Keratinocyte (primary cell): ENCODE results near the gene NATD1. TPM values are rescaled to one million over a fixed set of nuclear protein-coding genes. Genes with fewer than 3 reads are reported as not detected.

ENCODE experiments used
- DNase-seq: peaks from one replicate; pipeline ENCODE4 v3.0.0-alpha.2; 2011; ENCODE audit warnings: low read depth, missing footprints, low spot score
- FAIRE-seq: peaks from 2 replicates; lab custom pipeline; 2011; peaks lifted over from hg19 to GRCh38; lab: Jason Lieb, UNC
- H2AFZ ChIP-seq: 2 replicates; pipeline ENCODE4 v1.6.0; 2012; ENCODE audit warnings: low read length, control low read depth, inconsistent platforms; ENCODE audit not compliant: control insufficient read depth
- H3K27ac ChIP-seq: 2 replicates; pipeline ENCODE4 v1.5.1; 2011; ENCODE audit warnings: low read length; ENCODE audit not compliant: control insufficient read depth, insufficient read depth
- H3K27me3 ChIP-seq: 3 replicates; pipeline ENCODE4 v1.6.0; 2011; ENCODE audit warnings: low read length; ENCODE audit not compliant: control insufficient read depth, insufficient read depth; ENCODE audit errors: extremely low read depth
- H3K36me3 ChIP-seq, 2 experiments: 2 replicates in 1 of 2; 3 replicates in 1 of 2; pipeline ENCODE4 v1.5.1; 2011; ENCODE audit warnings: low read length in 2 of 2, mild to moderate bottlenecking in 1 of 2; ENCODE audit not compliant: control insufficient read depth in 2 of 2, insufficient read depth in 2 of 2; ENCODE audit errors: extremely low read depth in 1 of 2
- H3K4me1 ChIP-seq: 3 replicates; pipeline ENCODE4 v1.5.1; 2011; ENCODE audit warnings: low read length; ENCODE audit not compliant: control insufficient read depth, insufficient read depth; ENCODE audit errors: extremely low read depth
- H3K4me2 ChIP-seq: 3 replicates; pipeline ENCODE4 v1.6.0; 2011; ENCODE audit warnings: low read depth, low read length; ENCODE audit not compliant: control insufficient read depth, insufficient read depth; ENCODE audit errors: extremely low read depth
- H3K4me3 ChIP-seq, 3 experiments: fragments of 200-600 bp in 1 of 3; sonication (generic) in 1 of 3; 2 replicates in 2 of 3; 3 replicates in 1 of 3; pipeline ENCODE4 v1.5.1; 2011 to 2016; ENCODE audit warnings: low read length in 3 of 3, mild to moderate bottlenecking in 3 of 3, control low read depth in 2 of 3, inconsistent platforms in 1 of 3, low read depth in 1 of 3, mixed read lengths in 1 of 3, mixed run types in 1 of 3, moderate library complexity in 1 of 3; ENCODE audit not compliant: control insufficient read depth in 2 of 3, insufficient read depth in 2 of 3; ENCODE audit errors: extremely low read depth in 1 of 3
- H3K79me2 ChIP-seq: 2 replicates; pipeline ENCODE4 v1.6.0; 2012; ENCODE audit warnings: low read length; ENCODE audit not compliant: control insufficient read depth, insufficient read depth
- H3K9ac ChIP-seq: 3 replicates; pipeline ENCODE4 v1.6.0; 2011; ENCODE audit warnings: low read length; ENCODE audit not compliant: control insufficient read depth, insufficient read depth; ENCODE audit errors: extremely low read depth
- H3K9me1 ChIP-seq: 3 replicates; pipeline ENCODE4 v1.6.0; 2011; ENCODE audit warnings: low read length; ENCODE audit not compliant: control insufficient read depth, insufficient read depth; ENCODE audit errors: extremely low read depth
- H3K9me3 ChIP-seq: 2 replicates; pipeline ENCODE4 v1.5.1; 2012; ENCODE audit warnings: low read depth, low read length; ENCODE audit not compliant: control insufficient read depth
- H4K20me1 ChIP-seq: 3 replicates; pipeline ENCODE4 v1.6.0; 2011; ENCODE audit warnings: low read length; ENCODE audit not compliant: control insufficient read depth, insufficient read depth; ENCODE audit errors: extremely low read depth
- CTCF ChIP-seq, 3 experiments: IDR thresholded peaks in 1 of 3; conservative IDR thresholded peaks in 1 of 3; optimal IDR thresholded peaks in 1 of 3; 2 replicates in 2 of 3; 3 replicates in 1 of 3; pipeline versions ENCODE3 to v1.5.1; 2011; ENCODE audit warnings: low read length in 3 of 3, mild to moderate bottlenecking in 3 of 3, moderate library complexity in 2 of 3, control low read depth in 1 of 3, inconsistent platforms in 1 of 3; ENCODE audit not compliant: insufficient read depth in 2 of 3; ENCODE audit errors: extremely low read depth in 1 of 3
- EZH2 ChIP-seq: IDR thresholded peaks from one replicate; pipeline ENCODE4 v1.6.1; 2012; ENCODE audit warnings: inconsistent platforms, mild to moderate bottlenecking, low read length, moderate library complexity
- dilution Hi-C: fragments of 300-500 bp; cut with MboI; formaldehyde crosslinking; loops from one replicate; pipeline ENCODE4 v1.7.0; 2020; ENCODE audit warnings: low sequenced_read_pairs; ENCODE audit not compliant: extremely low pct_ligation_motif_present
- polyA plus RNA-seq, 5 experiments: library from polyadenylated mRNA; depleted of rRNA in 3 of 5; stranded (reverse) in 3 of 5; stranded (forward) in 1 of 5; unstranded in 1 of 5; fragments of >200 nt; gene quantifications; 1 replicate in 1 of 5; 2 replicates in 3 of 5; 3 replicates in 1 of 5; pipeline versions ENCODE4 v1.2.1 to v1.2.3, GENCODE V29; 2011 to 2012; ENCODE audit warnings: missing spikeins in 2 of 5, low read depth in 1 of 5, low replicate concordance in 1 of 5

NATD1 gene
- polyA plus RNA-seq, 1 donor (not counting 4 experiments of a cell fraction or from before 2014, with no cell fraction given) = 1.5 TPM

DNA sequence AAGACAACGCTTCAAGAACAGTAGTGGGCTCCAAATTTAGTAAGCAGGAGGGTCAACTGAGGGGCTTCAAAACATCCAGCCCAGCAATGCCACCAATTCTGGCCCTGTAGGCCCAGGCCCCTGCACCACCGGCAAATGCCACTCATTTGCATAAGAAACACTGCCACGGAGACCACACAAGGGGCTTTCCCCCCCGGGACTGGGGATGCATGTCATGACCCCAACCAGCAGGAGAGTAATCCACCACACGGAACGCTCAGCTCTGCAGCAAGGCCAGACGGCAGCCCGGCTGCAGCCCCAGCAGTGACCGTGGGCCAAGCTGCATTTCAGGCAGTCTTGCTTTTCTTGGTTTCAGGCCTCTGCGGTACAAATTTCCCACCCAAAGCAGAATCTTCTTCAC, 53.4 kb downstream of the NATD1 start:
- FAIRE-seq = no peak
- no peak overlapping the region for H3K9ac ChIP-seq

GRCh38 chr17:21199311-21199710, 53.9 kb downstream of the NATD1 start:
- dilution Hi-C loops = no loop called here
- Histone ChIP-seq H3K79me2 (peaks cover 61% of the 10 kb centered on the region), H3K27me3 (no peaks in the 10 kb centered on the region), H2AFZ (no peak overlapping the region), H3K9me3 (no peaks in the 10 kb centered on the region), H3K4me1 (peaks cover 53% of the 10 kb centered on the region), H3K9ac (no peak overlapping the region), H3K27ac (peak overlapping the region; percentile 43), H3K4me3 (no peak overlapping the region), H4K20me1 (peaks cover 30% of the 10 kb centered on the region), H3K9me1 (peaks cover 16% of the 10 kb centered on the region), H3K36me3 (peaks cover 11 to 35% of the 10 kb centered on the region in 2 experiments), H3K4me2 (peak overlapping the region; percentile 27)
- no peak for TF ChIP-seq CTCF (optimal IDR thresholded peaks at IDR 0.05 in 1 of 3, IDR thresholded peaks at IDR 0.05 in 1 of 3, conservative IDR thresholded peaks at IDR 0.05 in 1 of 3; ENCODE audit: extremely low read depth in 1 of 3, insufficient read depth in 2 of 3, low read length in 3 of 3)
- FAIRE-seq (peak; percentile 48), DNase-seq (no peak)

More for the DNA sequence above, 53.4 kb downstream of the NATD1 start:
- peaks cover 32% of the 10 kb centered on the region for H4K20me1 ChIP-seq
- no peak for DNase-seq
- dilution Hi-C loops = no loop called here
- H3K4me1 ChIP-seq = peaks cover 49% of the 10 kb centered on the region
- no peak overlapping the region for H3K4me3 ChIP-seq
- H3K9me3 ChIP-seq = no peaks in the 10 kb centered on the region
- peak overlapping the region; percentile 73 for H3K4me2 ChIP-seq
- peaks cover 11 to 35% of the 10 kb centered on the region in 2 experiments for H3K36me3 ChIP-seq
- no peak overlapping the region for H2AFZ ChIP-seq
- no peak for TF ChIP-seq CTCF (optimal IDR thresholded peaks at IDR 0.05 in 1 of 3, IDR thresholded peaks at IDR 0.05 in 1 of 3, conservative IDR thresholded peaks at IDR 0.05 in 1 of 3; ENCODE audit: extremely low read depth in 1 of 3, insufficient read depth in 2 of 3, low read length in 3 of 3)
- TF ChIP-seq EZH2 = no peak
- H3K27me3 ChIP-seq = no peaks in the 10 kb centered on the region
- H3K9me1 ChIP-seq = peaks cover 16% of the 10 kb centered on the region
- peak overlapping the region; percentile 43 for H3K27ac ChIP-seq
- peaks cover 66% of the 10 kb centered on the region for H3K79me2 ChIP-seq
